IMR-90 (cell line): Measurements from ENCODE around the gene MLX. TPM values are rescaled to one million over a fixed set of nuclear protein-coding genes. Genes with fewer than 3 reads are reported as not detected.

ENCODE experiments used
- ATAC-seq: fragments of 200-7000 bp; cut with Tn5 transposase; 2 replicates; pipeline ENCODE4 v1.9.1; 2020; ENCODE audit warnings: low read depth, mild to moderate bottlenecking, moderate library complexity
- BruUV-seq: library from RNA; stranded (reverse); fragments of 400-500 nt; replicated peaks from 2 replicates; lab custom pipeline; 2021; lab: Mats Ljungman, UMichigan
- CTCF ChIA-PET: fragments of 300-600 bp; formaldehyde crosslinking; extraction: SDS; loops from one replicate; lab custom pipeline; 2021; ENCODE audit warnings: antibody characterized with exemption; lab: Yijun Ruan, JAX
- POLR2A ChIA-PET: fragments of 300-600 bp; sonication (Branson Sonifier 250); formaldehyde crosslinking; loops from one replicate; lab custom pipeline; 2022; ENCODE audit warnings: antibody characterized with exemption; ENCODE audit not compliant: unreplicated experiment; lab: Charles Lee
- DNase-seq: peaks from one replicate; pipeline ENCODE4 v3.0.0; 2013
- H2AFZ ChIP-seq: replicated peaks from 2 replicates; pipeline ENCODE3; 2013; ENCODE audit warnings: low read length, mild to moderate bottlenecking; ENCODE audit not compliant: poor library complexity
- H2AK5ac ChIP-seq: 2 replicates; pipeline ENCODE4 v1.6.1; 2013; ENCODE audit warnings: low read depth, low read length, inconsistent platforms
- H2AK9ac ChIP-seq: replicated peaks from 2 replicates; pipeline ENCODE3; 2013; ENCODE audit warnings: mild to moderate bottlenecking, low read depth, low read length, moderate library complexity; ENCODE audit not compliant: poor library complexity
- H2BK120ac ChIP-seq: 2 replicates; pipeline ENCODE4 v1.6.1; 2013; ENCODE audit warnings: low read depth, low read length, inconsistent platforms
- H2BK15ac ChIP-seq: 3 replicates; pipeline ENCODE4 v1.6.1; 2013; ENCODE audit warnings: low read depth, low read length, inconsistent platforms
- H2BK20ac ChIP-seq: 2 replicates; pipeline ENCODE4 v1.6.1; 2013; ENCODE audit warnings: low read depth, mild to moderate bottlenecking, inconsistent platforms, low read length, moderate library complexity
- H2BK5ac ChIP-seq: 2 replicates; pipeline ENCODE4 v1.6.1; 2013; ENCODE audit warnings: mild to moderate bottlenecking, low read depth, low read length, inconsistent platforms; ENCODE audit not compliant: poor library complexity, severe bottlenecking
- H3K14ac ChIP-seq: replicated peaks from 2 replicates; pipeline ENCODE4 v1.6.1; 2013; ENCODE audit warnings: low read depth, low read length, inconsistent platforms
- H3K18ac ChIP-seq: 2 replicates; pipeline ENCODE4 v1.6.1; 2013; ENCODE audit warnings: low read depth, low read length, control low read depth
- H3K23ac ChIP-seq: 2 replicates; pipeline ENCODE4 v1.6.1; 2013; ENCODE audit warnings: low read depth, low read length, inconsistent platforms
- H3K27ac ChIP-seq: 2 replicates; pipeline ENCODE4 v1.5.1; 2013; ENCODE audit warnings: mild to moderate bottlenecking, control low read depth, low read length; ENCODE audit not compliant: insufficient read depth
- H3K27me3 ChIP-seq: 2 replicates; pipeline ENCODE4 v1.6.1; 2013; ENCODE audit warnings: low read length; ENCODE audit not compliant: control insufficient read depth, insufficient read depth
- H3K36me3 ChIP-seq: 2 replicates; pipeline ENCODE4 v1.6.1; 2013; ENCODE audit warnings: low read length, mixed read lengths; ENCODE audit not compliant: control insufficient read depth, insufficient read depth
- H3K4ac ChIP-seq: 2 replicates; pipeline ENCODE4 v1.6.1; 2013; ENCODE audit warnings: low read depth, low read length, inconsistent platforms
- H3K4me1 ChIP-seq: 2 replicates; pipeline ENCODE4 v1.6.1; 2013; ENCODE audit warnings: low read length, mixed read lengths; ENCODE audit not compliant: control insufficient read depth, insufficient read depth
- H3K4me2 ChIP-seq: 2 replicates; pipeline ENCODE4 v1.6.1; 2013; ENCODE audit warnings: low read depth, mild to moderate bottlenecking, control low read depth, low read length, moderate library complexity
- H3K4me3 ChIP-seq: 2 replicates; pipeline ENCODE4 v1.5.1; 2013; ENCODE audit warnings: low read depth, mild to moderate bottlenecking, control low read depth, low read length, moderate library complexity; ENCODE audit not compliant: insufficient read depth
- H3K56ac ChIP-seq: 2 replicates; pipeline ENCODE4 v1.6.1; 2013; ENCODE audit warnings: low read length, inconsistent platforms; ENCODE audit not compliant: insufficient read depth; ENCODE audit errors: extremely low read depth
- H3K79me1 ChIP-seq, 2 experiments: 2 replicates each; pipeline ENCODE4 v1.6.1; 2013; ENCODE audit warnings: low read length in 2 of 2, inconsistent platforms in 1 of 2, low read depth in 1 of 2
- H3K9ac ChIP-seq: 2 replicates; pipeline ENCODE4 v1.6.1; 2013; ENCODE audit warnings: low read depth, low read length, control low read depth
- H3K9me1 ChIP-seq: 2 replicates; pipeline ENCODE4 v1.6.1; 2013; ENCODE audit warnings: low read length, inconsistent platforms; ENCODE audit not compliant: insufficient read depth
- H3K9me3 ChIP-seq: 2 replicates; pipeline ENCODE4 v1.6.1; 2013; ENCODE audit warnings: low read length; ENCODE audit not compliant: control insufficient read depth, insufficient read depth
- H4K20me1 ChIP-seq: 2 replicates; pipeline ENCODE4 v1.6.1; 2013; ENCODE audit warnings: low read length, inconsistent platforms; ENCODE audit not compliant: insufficient read depth
- H4K5ac ChIP-seq: 2 replicates; pipeline ENCODE4 v1.6.1; 2013; ENCODE audit warnings: mild to moderate bottlenecking, low read depth, low read length, control low read depth
- H4K8ac ChIP-seq, 2 experiments: 2 replicates each; pipeline ENCODE4 v1.6.1; 2013; ENCODE audit warnings: low read depth in 2 of 2, low read length in 2 of 2, control low read depth in 1 of 2, inconsistent platforms in 1 of 2
- H4K91ac ChIP-seq: 2 replicates; pipeline ENCODE4 v1.6.1; 2013; ENCODE audit warnings: low read depth, low read length, inconsistent platforms; ENCODE audit not compliant: insufficient read depth
- CTCF ChIP-seq: conservative IDR thresholded peaks from 2 replicates; pipeline ENCODE4 v1.5.1; 2012; ENCODE audit warnings: mild to moderate bottlenecking, low read depth, low read length, improper control_type of control experiment
- FOS ChIP-seq: fragments of 150-350 bp; IDR thresholded peaks from 2 replicates; pipeline ENCODE4 v1.6.1; 2016; ENCODE audit warnings: low read depth, low read length
- MAZ ChIP-seq: IDR thresholded peaks from 2 replicates; pipeline ENCODE4 v1.6.1; 2012; ENCODE audit warnings: low read depth, mild to moderate bottlenecking, low read length, improper control_type of control experiment, moderate library complexity, borderline replicate concordance
- POLR2A ChIP-seq: IDR thresholded peaks from 2 replicates; pipeline ENCODE4 v1.6.1; 2012; ENCODE audit warnings: mild to moderate bottlenecking, low read depth, low read length
- WGBS, 2 experiments: methylation state at CpG; one replicate each; pipeline versions ENCODE4 v1.1.5 to v1.1.7; 2013; ENCODE audit warnings: missing lambda C conversion rate in 2 of 2; ENCODE audit not compliant: insufficient read length in 1 of 2; ENCODE audit errors: extremely low coverage in 2 of 2; 5-methylcytosine and 5-hydroxymethylcytosine counted together
- dilution Hi-C: fragments of 300-500 bp; cut with HindIII; formaldehyde crosslinking; loops from one replicate; pipeline ENCODE4 v1.14.3; 2018; ENCODE audit warnings: low sequenced_read_pairs; ENCODE audit not compliant: unreplicated experiment
- in situ Hi-C: fragments of 300-500 bp; cut with MboI; formaldehyde crosslinking; loops from 3 replicates; pipeline ENCODE4 v1.14.3; 2019; ENCODE audit warnings: low sequenced_read_pairs, inconsistent platforms, mixed read lengths
- intact Hi-C: fragments of 100-400 bp; cut with micrococcal nuclease; formaldehyde crosslinking; loops from 2 replicates; pipeline ENCODE4 v1.10.0; 2022
- polyA plus RNA-seq, 3 experiments: library from polyadenylated mRNA; depleted of rRNA; stranded (reverse); fragments of >200 nt; gene quantifications; 2 replicates each; pipeline ENCODE4 v1.2.3, GENCODE V29; 2012; ENCODE audit warnings: low replicate concordance in 1 of 3
- total RNA-seq: library from RNA; depleted of rRNA; stranded (reverse); fragments of >200 nt; gene quantifications from 2 replicates; pipeline ENCODE4 v1.2.3, GENCODE V29; 2012

MLX gene
- total and polyA plus RNA-seq, 2 of the 4 experiments (the other 2 are of a cell fraction) = 37.8 to 45.6 TPM

GRCh38 chr17:42541041-42541833 is 25.7 kb upstream of the MLX start:
- dilution Hi-C loops = no loop called here
- no TSS peak for BruUV-seq

More at GRCh38 chr17:42541041-42541833, 25.7 kb upstream of the MLX start:
- H3K36me3 ChIP-seq = peaks cover 48% of the 10 kb centered on the region
- in situ Hi-C loops = no loop called here
- H2AK5ac ChIP-seq = no peak overlapping the region
- ChIA-PET POLR2A (no interaction called here), CTCF (interaction anchor here (0.6 to 0.7 kb wide), 2 partner anchors 10 to 106 kb away, joined by 3 read pairs; no protein-coding TSS in a partner anchor)
- H3K14ac ChIP-seq = no peak overlapping the region
- H3K23ac ChIP-seq = no peak overlapping the region
- H3K79me1 ChIP-seq = peaks cover 15 to 29% of the 10 kb centered on the region in 2 experiments
- H2BK15ac ChIP-seq = no peak overlapping the region
- no peak overlapping the region for H3K4me3 ChIP-seq
- no peak overlapping the region for H3K9ac ChIP-seq
- peaks cover 7% of the 10 kb centered on the region for H3K4me1 ChIP-seq
- H2BK120ac ChIP-seq = no peak overlapping the region
- DNase-seq (no peak), ATAC-seq (no peak)
- no peak overlapping the region for H2BK20ac ChIP-seq
- no peak overlapping the region for H4K8ac ChIP-seq
- intact Hi-C loops = no loop called here
- H3K56ac ChIP-seq = no peak overlapping the region
- no peak overlapping the region for H3K4me2 ChIP-seq
- H4K91ac ChIP-seq = no peak overlapping the region
- TF ChIP-seq FOS (no peak), CTCF (no peak), MAZ (no peak), POLR2A (no peak)
- no peak overlapping the region for H4K5ac ChIP-seq
- H4K20me1 ChIP-seq = peaks cover 9% of the 10 kb centered on the region; the same call in 1 of the 2 replicates
- no peak overlapping the region for H2BK5ac ChIP-seq
- 80% methylated on average over 5 of the region's 17 CpGs; no CpG with 5 or more reads in 1 of the 2 experiments for WGBS, 2 experiments
- peak overlapping the region; percentile 27 for H2AFZ ChIP-seq
- H3K27ac ChIP-seq = no peak overlapping the region
- no peak overlapping the region for H3K18ac ChIP-seq
- no peaks in the 10 kb centered on the region for H3K9me3 ChIP-seq
- peaks cover 22% of the 10 kb centered on the region for H3K9me1 ChIP-seq
- no peaks in the 10 kb centered on the region for H3K27me3 ChIP-seq
- no peak overlapping the region for H3K4ac ChIP-seq
- H2AK9ac ChIP-seq = no peak overlapping the region
